Mucosa of descending colon (tissue), 3 donors: ENCODE measurements around the gene SLC8A3. TPM values are rescaled to one million over a fixed set of nuclear protein-coding genes. Genes with fewer than 3 reads are reported as not detected.

Experiments used
- ATAC-seq: fragments of 200-7000 bp; cut with Tn5 transposase; one replicate; pipeline ENCODE4 v1.9.1; 2020; ENCODE audit warnings: mild to moderate bottlenecking, moderate library complexity
- DNase-seq, 3 donors: peaks; one replicate each; pipeline ENCODE4 v3.0.0-alpha.2; 2020
- H3K36me3 ChIP-seq: fragments of 200-600 bp; one replicate; pipeline ENCODE4 v1.8.0; 2021; ENCODE audit warnings: low read depth, mild to moderate bottlenecking
- H3K4me1 ChIP-seq: fragments of 200-600 bp; one replicate; pipeline ENCODE4 v1.8.0; 2021; ENCODE audit warnings: low read depth, mild to moderate bottlenecking
- H3K4me3 ChIP-seq: fragments of 200-600 bp; one replicate; pipeline ENCODE4 v1.8.0; 2021; ENCODE audit warnings: mild to moderate bottlenecking
- H3K9me3 ChIP-seq: fragments of 200-600 bp; one replicate; pipeline ENCODE4 v1.8.0; 2021; ENCODE audit warnings: mild to moderate bottlenecking
- CTCF ChIP-seq: fragments of 200-600 bp; IDR thresholded peaks from one replicate; pipeline ENCODE4 v1.8.0; 2022; ENCODE audit warnings: antibody characterized with exemption, mild to moderate bottlenecking
- intact Hi-C, 2 donors: fragments of 100-400 bp; cut with DNase I in 1 of 2; cut with micrococcal nuclease in 1 of 2; formaldehyde crosslinking; loops; one replicate each; pipeline versions ENCODE4 v1.11.0 to v1.11.1; 2022; cut with DNase I, micrococcal nuclease
- total RNA-seq, 3 donors: library from RNA; stranded (reverse); fragmentation: NEBNext Ultra II Directional in 2 of 3; extraction: Animal tissue kit (Norgen Biotek cat#: 25700) in 2 of 3; gene quantifications; one replicate each; pipeline versions ENCODE4 v1.2.1 to v1.2.4, GENCODE V29; 2021 to 2023
- donor health status: DM: no; HTN: no; CAD: no; lungs with moderate emphysema.
- donor health status: DM: no; HTN: no; CAD: no.
- donor health status: DM: no; HTN: yes; CAD: no.

The SLC8A3 gene
- total RNA-seq, 3 donors from 2014 or later: 0.41 to 1.2 (median 0.67) TPM

- Histone ChIP-seq H3K36me3 (no peaks in the 10 kb centered on the region), H3K4me3 (no peak overlapping the region), H3K9me3 (no peaks in the 10 kb centered on the region), H3K4me1 (no peaks in the 10 kb centered on the region)
- no peak for TF ChIP-seq CTCF
- intact Hi-C loops: no loop called here
- DNase-seq (no peak), ATAC-seq (no peak)
Observed at GRCh38 chr14:70113211-70113610, 75.5 kb downstream of the SLC8A3 start.

- DNase-seq (no peak), ATAC-seq (no peak)
- no peaks in the 10 kb centered on the region for H3K9me3 ChIP-seq
- intact Hi-C loops: no loop called here
- TF ChIP-seq CTCF: no peak
- H3K36me3 ChIP-seq: no peaks in the 10 kb centered on the region
- H3K4me1 ChIP-seq: no peaks in the 10 kb centered on the region
- H3K4me3 ChIP-seq: no peak overlapping the region
Observed at GRCh38 chr14:70108419-70108818, 80.3 kb downstream of the SLC8A3 start.

GRCh38 chr14:70107309-70107708 is 81.4 kb downstream of the SLC8A3 start:
- Histone ChIP-seq H3K36me3 (no peaks in the 10 kb centered on the region), H3K4me3 (no peak overlapping the region), H3K9me3 (no peaks in the 10 kb centered on the region), H3K4me1 (no peaks in the 10 kb centered on the region)
- intact Hi-C loops: no loop called here
- TF ChIP-seq CTCF: no peak
- DNase-seq: no peak
- ATAC-seq: no peak

- Histone ChIP-seq H3K4me1 (no peaks in the 10 kb centered on the region), H3K36me3 (no peaks in the 10 kb centered on the region), H3K9me3 (no peaks in the 10 kb centered on the region), H3K4me3 (no peak overlapping the region)
- ATAC-seq (no peak), DNase-seq (no peak)
- intact Hi-C loops: no loop called here
- TF ChIP-seq CTCF: no peak
Observed at GRCh38 chr14:70100071-70100470, 88.7 kb downstream of the SLC8A3 start.

- Histone ChIP-seq H3K4me1 (no peaks in the 10 kb centered on the region), H3K9me3 (no peaks in the 10 kb centered on the region), H3K36me3 (no peaks in the 10 kb centered on the region), H3K4me3 (no peak overlapping the region)
- DNase-seq (no peak), ATAC-seq (no peak)
- intact Hi-C loops: no loop called here
- TF ChIP-seq CTCF: no peak
Observed at GRCh38 chr14:70098250-70098809, 90.4 kb downstream of the SLC8A3 start.
